Kidney (tissue), 14 donors: Measurements from ENCODE around the gene SH3RF3. TPM values are rescaled to one million over a fixed set of nuclear protein-coding genes. Genes with fewer than 3 reads are reported as not detected.
A peak's percentile ranks its signal among the peaks of the same experiment; 100 is the strongest.

Experiments
- DNase-seq, 5 donors: peaks; one replicate each; pipeline ENCODE4 v3.0.0-alpha.2; 2013 to 2020
- FAIRE-seq: peaks from 2 replicates; lab custom pipeline; 2012; peaks lifted over from hg19 to GRCh38; lab: Jason Lieb, UNC
- H3K27ac ChIP-seq, 2 donors: one replicate each; pipeline ENCODE4 v1.7.0; 2013; ENCODE audit warnings: low read depth in 2 of 2, low read length in 2 of 2, inconsistent platforms in 1 of 2
- H3K27me3 ChIP-seq: one replicate; pipeline ENCODE4 v1.7.1; 2013; ENCODE audit warnings: low read length, inconsistent platforms; ENCODE audit not compliant: control insufficient read depth, insufficient read depth
- H3K36me3 ChIP-seq, 3 donors: one replicate each; pipeline versions ENCODE4 v1.7.0 to v1.7.1; 2013; ENCODE audit warnings: low read length in 3 of 3, control low read depth in 1 of 3, inconsistent platforms in 1 of 3; ENCODE audit not compliant: insufficient read depth in 3 of 3, control insufficient read depth in 2 of 3
- H3K4me1 ChIP-seq, 3 donors: one replicate each; pipeline versions ENCODE4 v1.7.0 to v1.7.1; 2013; ENCODE audit warnings: low read length in 3 of 3, inconsistent platforms in 1 of 3, low read depth in 1 of 3; ENCODE audit not compliant: control insufficient read depth in 2 of 3, insufficient read depth in 2 of 3
- H3K4me3 ChIP-seq, 3 donors: one replicate each; pipeline versions ENCODE4 v1.7.0 to v1.8.1; 2013; ENCODE audit warnings: low read length in 3 of 3, control low read depth in 1 of 3, inconsistent platforms in 1 of 3
- H3K9ac ChIP-seq, 3 donors: one replicate each; pipeline versions ENCODE4 v1.7.0 to v1.7.1; 2013; ENCODE audit warnings: low read length in 3 of 3, control low read depth in 1 of 3, inconsistent platforms in 1 of 3
- H3K9me3 ChIP-seq, 3 donors: one replicate each; pipeline versions ENCODE4 v1.7.0 to v1.7.1; 2013; ENCODE audit warnings: low read length in 3 of 3, control low read depth in 1 of 3, inconsistent platforms in 1 of 3; ENCODE audit not compliant: control insufficient read depth in 2 of 3, insufficient read depth in 1 of 3
- CTCF ChIP-seq: IDR thresholded peaks from 3 replicates; pipeline ENCODE4 v1.5.1; 2012; ENCODE audit warnings: mild to moderate bottlenecking, moderate library complexity, borderline replicate concordance; ENCODE audit not compliant: insufficient read depth; ENCODE audit errors: extremely low read depth
- intact Hi-C: fragments of 100-400 bp; cut with DNase I; formaldehyde crosslinking; loops from one replicate; pipeline ENCODE4 v1.11.1; 2022
- polyA plus RNA-seq: library from polyadenylated mRNA; stranded (reverse); fragments of 350-450 nt; fragmentation: Illumina TruSeq; extraction: RNeasy Lipid Tissue Mini Kit (QIAGEN cat#74804); gene quantifications from one replicate; pipeline ENCODE4 v1.2.3, GENCODE V29; 2014; ENCODE audit warnings: low read depth, low replicate concordance; ENCODE audit not compliant: insufficient read depth
- total RNA-seq: library from RNA; stranded (reverse); fragmentation: NEBNext Ultra II Directional; extraction: Animal tissue kit (Norgen Biotek cat#: 25700); gene quantifications from one replicate; pipeline ENCODE4 v1.2.1, GENCODE V29; 2021
- donor health status: control.
- donor health status: control.
- donor health status: control.
- donor health status: control.
- donor health status: control.
- donor health status: DM: yes; HTN: yes; CAD: no.
- donor health status: Normal renal cell carcinoma (clear cell type).

Gene SH3RF3
- total and polyA plus RNA-seq, 2 donors from 2014 or later: 1.7 to 10.7 TPM

- DNase-seq (peak in 4 of 5 donors; percentile 64 to 80 (median 74)), FAIRE-seq (no peak)
- Histone ChIP-seq H3K27ac (peak overlapping the region in 1 of 2 donors; percentile 38), H3K27me3 (no peaks in the 10 kb centered on the region), H3K4me3 (no peak overlapping the region), H3K9me3 (no peaks in the 10 kb centered on the region), H3K36me3 (no peaks in the 10 kb centered on the region), H3K9ac (no peak overlapping the region), H3K4me1 (peaks cover 0 to 13% (median 2%) of the 10 kb centered on the region in 3 donors)
- no peak for TF ChIP-seq CTCF
- intact Hi-C loops: no loop called here
Measured at GRCh38 chr2:109279243-109279860, 150.3 kb downstream of the SH3RF3 start.

- no peaks in the 10 kb centered on the region for H3K27me3 ChIP-seq
- peaks cover 0 to 27% (median 16%) of the 10 kb centered on the region in 3 donors for H3K4me1 ChIP-seq
- H3K36me3 ChIP-seq: no peaks in the 10 kb centered on the region
- no peaks in the 10 kb centered on the region for H3K9me3 ChIP-seq
- DNase-seq: peak in 2 of 5 donors; percentile 31 to 42
- no peak for FAIRE-seq
- no peak overlapping the region for H3K27ac ChIP-seq
- H3K4me3 ChIP-seq: no peak overlapping the region
- H3K9ac ChIP-seq: no peak overlapping the region
- intact Hi-C loops: no loop called here
- peak; percentile 4 for TF ChIP-seq CTCF
Measured at GRCh38 chr2:109280804-109281203, 151.8 kb downstream of the SH3RF3 start.

- no peaks in the 10 kb centered on the region for H3K36me3 ChIP-seq
- no peaks in the 10 kb centered on the region for H3K27me3 ChIP-seq
- no peak for FAIRE-seq
- H3K9ac ChIP-seq: no peak overlapping the region
- no peak for TF ChIP-seq CTCF
- H3K9me3 ChIP-seq: no peaks in the 10 kb centered on the region
- H3K4me1 ChIP-seq: peaks cover 0 to 27% (median 17%) of the 10 kb centered on the region in 3 donors
- H3K4me3 ChIP-seq: no peak overlapping the region
- DNase-seq: no peak
- intact Hi-C loops: no loop called here
- no peak overlapping the region for H3K27ac ChIP-seq
Measured at GRCh38 chr2:109282360-109282759, 153.4 kb downstream of the SH3RF3 start.
